ENCODE measurements around the gene CD79A. TPM values are rescaled to one million over a fixed set of nuclear protein-coding genes. Genes with fewer than 3 reads are reported as not detected.

CD79A gene
- total RNA-seq, 1 experiment from 2014 or later: 0.59 TPM

- intact Hi-C loops (cut with micrococcal nuclease; ENCODE audit: unreplicated experiment): no loop called here
- peaks cover 44% of the 10 kb centered on the region for H3K4me1 ChIP-seq (replicated peaks; ENCODE audit: insufficient read depth)
- peak overlapping the region; percentile 24 for H3K4me2 ChIP-seq
- H3K9me2 ChIP-seq (ENCODE audit: insufficient read depth): no peaks in the 10 kb centered on the region
- peaks cover 98% of the 10 kb centered on the region for H3F3A ChIP-seq (ENCODE audit: insufficient read depth, low read depth)
- H3K4me3 ChIP-seq: no peak overlapping the region
- no peak for DNase-seq
- H3K27ac ChIP-seq: peak overlapping the region; percentile 36; the same call in 1 of the 2 replicates
- peaks cover 53% of the 10 kb centered on the region for H3K79me2 ChIP-seq (ENCODE audit: low read depth)
- peaks cover 95% of the 10 kb centered on the region for H4K20me1 ChIP-seq (ENCODE audit: insufficient read depth)
- ChIA-PET POLR2A (ENCODE audit: unreplicated experiment) (interaction anchor here (0.7 kb wide), 1 partner anchor 20 kb away, joined by 8 read pairs; no protein-coding TSS in a partner anchor), CTCF (no interaction called here)
- TF ChIP-seq EZH2 (IDR thresholded peaks at IDR 0.05; ENCODE audit: low read depth) (no peak), CTCF (conservative IDR thresholded peaks at IDR 0.05) (no peak)
- H3K27me3 ChIP-seq (ENCODE audit: insufficient read depth, low read depth): no peaks in the 10 kb centered on the region
- no peak overlapping the region for H2AFZ ChIP-seq
- H3K9me3 ChIP-seq (ENCODE audit: insufficient read depth, low read depth): no peaks in the 10 kb centered on the region
- no TSS peak for BruUV-seq (replicated peaks)
- peaks cover 62% of the 10 kb centered on the region for H3K36me3 ChIP-seq (ENCODE audit: low read depth)
Observed at GRCh38 chr19:41868120-41868988, 8.7 kb upstream of the CD79A start.

- Histone ChIP-seq H3K4me1 (replicated peaks; ENCODE audit: insufficient read depth) (peaks cover 42% of the 10 kb centered on the region), H3K36me3 (ENCODE audit: low read depth) (peaks cover 59% of the 10 kb centered on the region), H3K27ac (0 out of 2 replicates have a peak overlapping the region, but pooled peaks have one; percentile 16), H3K9me2 (ENCODE audit: insufficient read depth) (no peaks in the 10 kb centered on the region), H4K20me1 (ENCODE audit: insufficient read depth) (peaks cover 89% of the 10 kb centered on the region), H3K79me2 (ENCODE audit: low read depth) (peaks cover 47% of the 10 kb centered on the region), H3K9me3 (ENCODE audit: insufficient read depth, low read depth) (no peaks in the 10 kb centered on the region), H3K4me3 (no peak overlapping the region), H3F3A (ENCODE audit: insufficient read depth, low read depth) (peaks cover 96% of the 10 kb centered on the region), H3K27me3 (ENCODE audit: insufficient read depth, low read depth) (no peaks in the 10 kb centered on the region), H3K4me2 (no peak overlapping the region), H2AFZ (no peak overlapping the region)
- POLR2A ChIA-PET (ENCODE audit: unreplicated experiment): no interaction called here
- CTCF ChIA-PET: no interaction called here
- TF ChIP-seq EZH2 (IDR thresholded peaks at IDR 0.05; ENCODE audit: low read depth): no peak
- no peak for TF ChIP-seq CTCF (conservative IDR thresholded peaks at IDR 0.05)
- BruUV-seq (replicated peaks): no TSS peak
- DNase-seq: no peak
- intact Hi-C loops (cut with micrococcal nuclease; ENCODE audit: unreplicated experiment): no loop called here
Observed at GRCh38 chr19:41868989-41869300, 8.1 kb upstream of the CD79A start.

GRCh38 chr19:41869374-41869955 is 7.6 kb upstream of the CD79A start:
- H3K4me1 ChIP-seq (replicated peaks; ENCODE audit: insufficient read depth): peaks cover 37% of the 10 kb centered on the region
- H3K4me2 ChIP-seq: no peak overlapping the region
- H3K79me2 ChIP-seq (ENCODE audit: low read depth): peaks cover 42% of the 10 kb centered on the region
- no TSS peak for BruUV-seq (replicated peaks)
- H4K20me1 ChIP-seq (ENCODE audit: insufficient read depth): peaks cover 84% of the 10 kb centered on the region
- no peaks in the 10 kb centered on the region for H3K27me3 ChIP-seq (ENCODE audit: insufficient read depth, low read depth)
- H3K9me3 ChIP-seq (ENCODE audit: insufficient read depth, low read depth): no peaks in the 10 kb centered on the region
- ChIA-PET CTCF (interaction anchor here (0.7 kb wide), 1 partner anchor 21 kb away, joined by 4 read pairs; no protein-coding TSS in a partner anchor), POLR2A (ENCODE audit: unreplicated experiment) (no interaction called here)
- peak overlapping the region; percentile 23; the same call in 1 of the 2 replicates for H3K27ac ChIP-seq
- H3K9me2 ChIP-seq (ENCODE audit: insufficient read depth): no peaks in the 10 kb centered on the region
- H3K36me3 ChIP-seq (ENCODE audit: low read depth): peaks cover 54% of the 10 kb centered on the region
- DNase-seq: peak; percentile 68
- TF ChIP-seq EZH2 (IDR thresholded peaks at IDR 0.05; ENCODE audit: low read depth) (no peak), CTCF (conservative IDR thresholded peaks at IDR 0.05) (no peak)
- no peak overlapping the region for H3K4me3 ChIP-seq
- intact Hi-C loops (cut with micrococcal nuclease; ENCODE audit: unreplicated experiment): no loop called here
- peaks cover 91% of the 10 kb centered on the region for H3F3A ChIP-seq (ENCODE audit: insufficient read depth, low read depth)
- no peak overlapping the region for H2AFZ ChIP-seq

All from PC-9 (cell line).